ENCODE measurements around the gene TRPV3. TPM values are rescaled to one million over a fixed set of nuclear protein-coding genes. Genes with fewer than 3 reads are reported as not detected.
"Not testable (repeated sequence)": the region's sequence is repeated elsewhere in the genome, so short reads cannot be mapped to it uniquely, and the experiment has no call there.

TRPV3 gene
- total RNA-seq, 4 donors from 2014 or later = 21.8 to 33.2 (median 25.1) TPM

DNA sequence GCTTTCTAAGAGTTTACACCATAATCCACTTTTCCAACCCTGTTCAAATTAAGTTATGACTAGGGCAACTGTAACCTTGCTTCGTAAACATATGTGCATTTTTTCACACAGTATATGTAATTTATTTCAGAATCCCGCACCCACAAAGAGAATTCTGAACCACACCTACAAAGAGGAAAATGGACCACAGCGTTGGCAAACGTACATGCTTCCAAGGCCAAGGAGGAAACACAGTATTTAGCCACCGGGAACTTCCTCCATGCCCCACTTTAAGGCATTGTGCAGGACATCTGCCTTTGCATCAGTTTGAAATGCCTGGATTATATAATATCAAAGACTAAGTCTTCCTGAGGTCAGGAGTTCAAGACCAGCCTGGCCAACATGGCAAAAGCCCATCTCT is 88.1 kb downstream of the TRPV3 start:
- H3K4me3 ChIP-seq (ENCODE audit: low read depth, poor library complexity, severe bottlenecking) = no peak overlapping the region
- intact Hi-C loops (cut with DNase I; ENCODE audit: low total_unique reads) = no loop called here
- DNase-seq (ENCODE audit: low spot score in 2 of 2) = no peak
- WGBS, 2 donors = 70 to 71% methylated on average over 5 of the region's 5 CpGs
- no peak for TF ChIP-seq POLR2A (IDR thresholded peaks at IDR 0.05)
- TF ChIP-seq, protein P1, sequence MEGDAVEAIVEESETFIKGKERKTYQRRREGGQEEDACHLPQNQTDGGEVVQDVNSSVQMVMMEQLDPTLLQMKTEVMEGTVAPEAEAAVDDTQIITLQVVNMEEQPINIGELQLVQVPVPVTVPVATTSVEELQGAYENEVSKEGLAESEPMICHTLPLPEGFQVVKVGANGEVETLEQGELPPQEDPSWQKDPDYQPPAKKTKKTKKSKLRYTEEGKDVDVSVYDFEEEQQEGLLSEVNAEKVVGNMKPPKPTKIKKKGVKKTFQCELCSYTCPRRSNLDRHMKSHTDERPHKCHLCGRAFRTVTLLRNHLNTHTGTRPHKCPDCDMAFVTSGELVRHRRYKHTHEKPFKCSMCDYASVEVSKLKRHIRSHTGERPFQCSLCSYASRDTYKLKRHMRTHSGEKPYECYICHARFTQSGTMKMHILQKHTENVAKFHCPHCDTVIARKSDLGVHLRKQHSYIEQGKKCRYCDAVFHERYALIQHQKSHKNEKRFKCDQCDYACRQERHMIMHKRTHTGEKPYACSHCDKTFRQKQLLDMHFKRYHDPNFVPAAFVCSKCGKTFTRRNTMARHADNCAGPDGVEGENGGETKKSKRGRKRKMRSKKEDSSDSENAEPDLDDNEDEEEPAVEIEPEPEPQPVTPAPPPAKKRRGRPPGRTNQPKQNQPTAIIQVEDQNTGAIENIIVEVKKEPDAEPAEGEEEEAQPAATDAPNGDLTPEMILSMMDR (IDR thresholded peaks at IDR 0.05) = no peak

DNA sequence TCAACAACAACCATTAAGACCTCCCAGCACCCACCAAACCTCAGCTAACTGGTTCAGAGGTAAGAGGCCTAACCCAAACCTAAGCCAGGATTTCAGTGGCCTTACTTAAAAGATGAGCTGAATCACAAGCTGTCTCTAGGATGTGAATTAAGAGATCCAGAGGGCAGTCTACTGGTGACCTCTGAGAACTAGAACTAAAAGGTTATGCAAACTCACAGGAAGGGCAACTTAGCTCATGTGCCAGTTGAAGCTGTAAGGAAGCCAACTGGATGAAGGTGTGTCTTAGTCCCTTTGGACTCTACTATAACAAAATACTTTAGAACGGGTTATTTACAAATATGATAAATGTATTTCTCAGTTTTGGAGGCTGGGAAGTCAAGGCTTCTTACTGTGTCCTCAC is 91.3 kb downstream of the TRPV3 start:
- intact Hi-C loops (cut with DNase I; ENCODE audit: low total_unique reads); H3K4me3 ChIP-seq (ENCODE audit: low read depth, poor library complexity, severe bottlenecking); DNase-seq (ENCODE audit: low spot score in 2 of 2): not testable (repeated sequence)
- 78 to 86% methylated on average over 1 of the region's 1 CpG for WGBS, 2 donors

Other genes with a start within 250 kb of the TRPV3 start
- gene OR3A2, start 171.5 kb downstream of the TRPV3 start, total RNA-seq = 1 to 10 TPM in 1 of 4 donors, not detected in 3; 1.0 TPM
- gene OR1E1, start 159.4 kb downstream of the TRPV3 start, total RNA-seq = not detected
- not detected for gene OR3A3, start 146.4 kb downstream of the TRPV3 start, total RNA-seq
- not detected for gene OR1E2, start 124.0 kb downstream of the TRPV3 start, total RNA-seq
- 1 to 10 TPM in 1 of 4 donors, not detected in 3; 1.6 TPM for gene SPATA22, start 86.0 kb downstream of the TRPV3 start, total RNA-seq
- gene ASPA, start 81.8 kb downstream of the TRPV3 start, total RNA-seq = 1 to 10 TPM in 3 of 4 donors, under 1 TPM in 1; 0.69 to 3.2 (median 1.4) TPM
- 1 to 10 TPM; 4.3 to 7.9 (median 5.2) TPM for gene TRPV1, start 51.6 kb upstream of the TRPV3 start, total RNA-seq
- 10 to 100 TPM; 18.2 to 30.3 (median 23.1) TPM for gene SHPK, start 78.4 kb upstream of the TRPV3 start, total RNA-seq
- 10 to 100 TPM; 23.7 to 40.0 (median 29.6) TPM for gene CTNS, start 78.9 kb upstream of the TRPV3 start, total RNA-seq
- gene TAX1BP3, start 110.8 kb upstream of the TRPV3 start, total RNA-seq = 100 to 1,000 TPM in 3 of 4 donors, 10 to 100 TPM in 1; 90.5 to 181 (median 153) TPM
- 10 to 100 TPM in 2 of 4 donors, 1 to 10 TPM in 2; 5.6 to 19.3 (median 10.6) TPM for gene EMC6, start 111.0 kb upstream of the TRPV3 start, total RNA-seq
- under 1 TPM in 1 of 4 donors, not detected in 3; 0.89 TPM for gene P2RX5, start 138.3 kb upstream of the TRPV3 start, total RNA-seq
- 1 to 10 TPM in 3 of 4 donors, under 1 TPM in 1; 0.81 to 1.6 (median 1.4) TPM for gene HASPIN, start 166.1 kb upstream of the TRPV3 start, total RNA-seq
- gene ITGAE, start 243.4 kb upstream of the TRPV3 start, total RNA-seq = 10 to 100 TPM in 2 of 4 donors, 1 to 10 TPM in 2; 8.3 to 13.9 (median 9.6) TPM

All from lower leg skin (tissue), 4 donors.